ENCODE measurements around the gene ADIG.

ADIG gene

DNA sequence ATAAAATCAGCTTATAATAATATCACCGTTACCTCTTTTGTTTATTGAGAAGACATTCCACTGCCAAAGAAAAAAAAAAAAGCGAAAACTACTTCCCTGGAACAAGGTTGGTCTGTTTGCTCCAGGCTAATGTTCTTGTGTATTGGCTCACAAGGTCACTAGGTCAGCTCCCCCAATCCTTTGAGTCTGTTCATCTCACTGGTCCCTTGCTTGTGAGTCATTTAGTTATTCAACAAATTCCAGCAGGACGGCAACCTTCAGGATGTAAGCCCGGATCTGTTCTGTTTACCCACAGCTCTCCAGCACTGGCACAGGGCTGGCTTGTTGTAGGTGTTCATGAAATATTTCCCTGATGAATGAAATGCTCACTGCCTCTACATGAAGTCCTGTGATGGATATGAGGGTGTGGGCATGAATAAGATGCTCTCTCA is 23.9 kb downstream of the ADIG start:
- DNase-seq: no peak

GRCh38 chr20:38607351-38607750 is 26.4 kb downstream of the ADIG start:
- no peak for DNase-seq

DNA sequence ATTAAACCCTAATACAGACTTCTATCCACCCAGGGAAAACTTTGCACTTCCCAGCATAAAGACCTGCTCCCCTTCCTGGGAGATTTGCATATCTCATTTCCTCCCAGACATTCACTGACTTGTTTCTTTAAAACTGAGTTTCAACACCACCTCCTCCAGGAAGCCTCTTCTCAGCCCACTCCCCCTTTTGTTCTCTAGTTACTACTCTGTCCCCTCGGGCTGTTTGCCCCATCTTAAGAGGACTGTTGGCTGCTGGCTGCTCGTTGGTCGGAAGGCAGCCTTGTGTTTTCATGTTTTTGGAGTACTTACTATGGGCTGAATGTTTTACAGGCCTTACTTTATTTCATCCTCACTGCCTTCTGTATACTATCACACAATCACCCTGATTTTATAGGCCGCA is 27.2 kb downstream of the ADIG start:
- DNase-seq: no peak

DNA sequence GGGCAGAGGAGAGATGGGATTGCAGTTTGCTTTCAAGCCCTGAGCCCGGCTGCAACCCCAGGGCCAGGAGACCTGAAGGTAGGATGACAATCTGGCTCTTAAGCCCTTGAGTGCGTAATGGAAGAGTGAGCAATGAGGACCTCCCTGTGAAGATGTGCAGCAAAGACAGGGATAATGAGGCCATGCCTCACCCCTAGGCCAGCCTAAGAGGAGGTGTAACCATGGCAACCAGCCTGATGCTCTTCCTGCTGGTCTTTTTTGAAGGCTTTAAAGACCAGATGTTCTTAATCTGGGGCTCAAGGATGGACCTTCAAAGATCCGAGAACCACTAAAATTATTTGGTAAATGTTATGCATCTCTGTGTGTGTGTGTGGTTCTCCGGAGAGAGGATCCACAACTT is 28.8 kb downstream of the ADIG start:
- DNase-seq: no peak

DNA sequence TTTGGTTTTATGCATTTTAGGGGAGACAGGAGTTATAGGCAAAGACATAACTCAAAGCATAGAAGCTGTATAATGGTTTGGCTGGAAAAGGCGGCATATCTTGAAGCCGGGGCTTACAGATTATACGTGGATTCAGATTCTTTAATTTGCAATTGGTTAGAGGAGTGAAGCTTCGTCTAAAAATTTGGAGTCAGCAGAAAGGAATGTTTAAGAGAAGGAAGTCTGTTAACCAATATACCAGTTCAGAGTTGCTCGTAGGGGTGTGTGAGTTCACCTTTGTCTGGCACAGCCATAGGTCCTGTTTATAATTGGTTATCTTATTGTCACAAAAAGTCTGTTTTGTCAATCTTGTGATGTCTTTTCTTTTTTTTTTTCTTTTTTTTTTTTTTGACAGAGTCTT is 29.5 kb downstream of the ADIG start:
- DNase-seq: no peak

DNA sequence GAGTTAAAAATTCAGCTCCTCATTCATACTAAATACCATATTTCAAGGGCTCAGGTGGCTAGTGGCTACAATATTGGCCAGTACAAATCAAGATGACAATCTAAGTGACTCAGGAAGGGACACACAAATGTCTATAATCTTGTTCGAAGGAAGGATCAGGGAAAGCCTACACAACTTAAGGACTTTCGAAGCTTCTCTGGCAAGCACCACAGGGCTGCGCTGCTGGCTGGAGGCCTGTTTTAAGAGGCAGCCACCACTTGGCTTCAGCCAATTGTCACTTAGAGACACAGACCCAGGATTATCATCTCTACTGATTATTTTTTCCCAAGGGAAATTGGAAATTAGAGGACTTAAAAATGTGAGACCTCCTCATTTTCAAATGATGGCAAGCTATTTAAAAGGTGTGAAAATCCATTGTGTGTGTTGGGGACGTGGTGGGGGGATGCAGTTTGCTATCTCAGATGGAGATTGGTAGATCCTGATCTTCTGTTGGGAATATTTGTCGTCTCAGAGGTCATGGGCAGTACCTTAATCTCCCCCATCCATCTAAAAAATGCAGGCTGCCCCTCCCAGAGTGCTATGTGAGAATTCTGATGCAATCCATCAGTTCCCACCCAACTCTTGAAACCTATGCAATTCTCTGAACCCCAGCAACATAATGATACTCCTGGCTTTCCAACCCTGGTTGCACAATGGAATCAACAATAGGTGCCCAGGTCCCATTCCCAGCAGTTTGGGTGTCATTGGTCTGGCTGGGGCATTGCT is 31.9 kb downstream of the ADIG start:
- DNase-seq: no peak

GRCh38 chr20:38615283-38615682 is 34.3 kb downstream of the ADIG start:
- no peak for DNase-seq

GRCh38 chr20:38616457-38616856 is 35.5 kb downstream of the ADIG start:
- DNase-seq: no peak

GRCh38 chr20:38617011-38617829 is 36.2 kb downstream of the ADIG start:
- DNase-seq: no peak

- DNase-seq: no peak
Measured at GRCh38 chr20:38617830-38618196, 36.8 kb downstream of the ADIG start.

GRCh38 chr20:38620441-38620840 is 39.4 kb downstream of the ADIG start:
- no peak for DNase-seq

DNA sequence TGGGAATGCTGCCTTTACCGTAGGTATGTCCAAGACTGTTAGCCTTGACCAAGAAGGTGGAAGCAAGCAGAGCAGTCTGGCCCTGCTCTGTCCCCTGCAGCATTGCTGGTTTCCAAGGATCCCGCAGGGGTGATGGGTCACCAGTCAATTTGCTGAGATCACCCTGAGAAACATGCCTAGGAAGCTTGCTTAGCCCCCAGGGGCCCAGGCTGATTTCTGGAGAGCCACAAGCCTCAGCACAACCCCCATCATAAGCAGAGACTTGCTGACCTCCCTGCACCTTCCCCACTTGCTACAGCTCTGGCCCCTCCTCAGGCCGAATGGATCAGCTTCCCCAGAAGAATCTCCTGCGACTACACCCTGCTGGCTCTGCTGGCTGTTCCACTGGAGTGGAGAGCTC is 42.1 kb downstream of the ADIG start:
- DNase-seq: no peak

- DNase-seq: no peak
Measured at GRCh38 chr20:38624084-38624483, 43.1 kb downstream of the ADIG start.

DNA sequence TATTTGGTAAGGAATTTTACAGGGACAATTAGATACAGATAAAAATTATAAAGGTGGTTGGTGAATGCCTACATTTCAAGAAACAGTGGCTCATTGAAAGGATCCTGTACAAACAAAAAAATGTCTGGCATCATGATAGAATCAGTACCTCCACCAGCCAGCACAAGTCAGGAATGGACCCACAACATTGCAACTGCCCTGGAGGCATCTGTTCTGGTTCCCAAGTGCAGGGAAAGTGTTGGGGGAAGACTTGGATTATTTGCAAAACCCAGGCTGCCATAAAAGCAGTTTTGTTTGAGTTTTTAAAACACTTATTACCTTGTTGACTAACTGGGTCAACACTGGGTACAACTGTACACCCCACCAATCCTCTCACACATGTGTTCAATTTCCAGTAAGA is 44.9 kb downstream of the ADIG start:
- no peak for DNase-seq

GRCh38 chr20:38626921-38627659 is 46.1 kb downstream of the ADIG start:
- DNase-seq: no peak

GRCh38 chr20:38628580-38629470 is 47.8 kb downstream of the ADIG start:
- no peak for DNase-seq

DNA sequence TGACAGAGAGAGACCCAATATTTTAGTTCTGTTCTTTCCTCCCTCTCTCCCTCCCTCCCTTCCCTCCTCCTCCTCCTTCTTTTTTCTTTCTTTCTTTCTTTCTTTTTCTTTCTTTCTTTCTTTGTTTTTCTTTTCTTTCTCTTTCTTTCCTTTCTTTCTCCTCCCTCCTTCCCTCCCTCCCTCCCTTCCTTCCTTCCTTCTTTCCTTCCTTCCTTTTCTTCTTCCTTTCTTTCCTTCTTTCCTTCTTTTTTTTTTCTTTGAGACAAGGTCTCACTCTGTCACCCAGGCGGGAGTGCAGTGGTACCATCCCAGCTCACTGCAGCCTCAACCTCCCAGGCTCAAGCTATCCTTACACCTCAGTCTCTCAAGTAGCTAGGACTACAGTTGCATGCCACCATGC is 49.0 kb downstream of the ADIG start:
- no peak for DNase-seq

DNA sequence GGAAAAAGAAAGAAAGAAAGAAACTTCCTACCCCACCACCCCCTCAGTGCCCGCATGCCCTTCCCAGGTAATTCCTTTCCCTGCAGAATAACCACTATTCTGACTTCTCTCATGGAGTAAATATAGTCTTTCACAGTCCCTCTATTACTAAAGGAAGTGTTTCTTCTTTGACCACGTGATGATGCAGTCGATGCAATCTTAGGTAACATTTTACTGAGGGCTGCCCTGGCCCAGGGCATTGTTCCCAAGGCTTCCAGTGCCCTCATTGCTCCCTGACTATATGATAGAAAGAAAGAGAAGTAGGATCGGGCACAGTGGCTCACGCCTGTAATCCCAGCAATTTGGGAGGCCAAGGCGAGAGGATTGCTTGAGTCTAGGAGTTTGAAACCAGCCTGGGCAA is 49.7 kb downstream of the ADIG start:
- DNase-seq: no peak

DNA sequence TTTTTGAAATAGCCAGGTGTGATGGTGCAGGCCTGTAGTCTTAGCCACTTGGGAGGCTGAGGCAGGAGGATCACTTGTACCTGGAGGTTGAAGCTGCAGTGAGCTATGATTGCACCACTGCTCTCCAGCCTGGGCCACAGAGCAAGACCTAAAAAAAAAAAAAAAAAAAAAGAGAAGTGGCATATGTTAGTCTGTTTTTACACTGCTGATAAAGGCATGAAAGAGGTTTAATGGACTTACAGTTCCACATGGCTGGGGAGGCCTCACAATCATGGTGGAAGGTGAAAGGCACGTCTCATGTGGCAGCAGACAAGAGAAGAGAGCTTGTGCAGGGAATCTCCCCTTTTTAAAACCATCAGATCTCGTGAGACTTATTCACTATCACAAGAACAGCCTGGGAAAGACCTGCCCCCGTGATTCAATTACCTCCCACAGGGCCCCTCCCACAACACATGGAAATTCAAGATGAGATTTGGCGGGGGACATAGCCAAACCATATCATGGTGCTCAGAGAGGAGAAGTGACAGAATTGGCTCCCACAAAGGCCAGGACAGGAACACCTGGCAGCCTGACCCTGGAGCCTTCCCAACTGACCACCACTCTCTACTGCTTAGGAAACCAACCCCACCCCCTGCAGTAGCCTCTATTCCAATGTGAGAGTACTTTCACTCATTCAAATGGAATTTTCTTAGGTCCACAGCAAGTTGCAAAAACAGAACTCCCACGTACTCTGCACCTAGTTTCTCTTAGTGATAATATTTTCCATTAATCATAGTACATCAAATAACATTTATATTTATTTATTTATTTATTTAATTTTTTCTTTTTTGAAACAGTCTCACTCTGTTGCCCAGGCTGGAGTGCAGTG is 50.4 kb downstream of the ADIG start:
- DNase-seq: no peak

GRCh38 chr20:38633577-38634093 is 52.6 kb downstream of the ADIG start:
- peak; percentile 52 for DNase-seq

DNA sequence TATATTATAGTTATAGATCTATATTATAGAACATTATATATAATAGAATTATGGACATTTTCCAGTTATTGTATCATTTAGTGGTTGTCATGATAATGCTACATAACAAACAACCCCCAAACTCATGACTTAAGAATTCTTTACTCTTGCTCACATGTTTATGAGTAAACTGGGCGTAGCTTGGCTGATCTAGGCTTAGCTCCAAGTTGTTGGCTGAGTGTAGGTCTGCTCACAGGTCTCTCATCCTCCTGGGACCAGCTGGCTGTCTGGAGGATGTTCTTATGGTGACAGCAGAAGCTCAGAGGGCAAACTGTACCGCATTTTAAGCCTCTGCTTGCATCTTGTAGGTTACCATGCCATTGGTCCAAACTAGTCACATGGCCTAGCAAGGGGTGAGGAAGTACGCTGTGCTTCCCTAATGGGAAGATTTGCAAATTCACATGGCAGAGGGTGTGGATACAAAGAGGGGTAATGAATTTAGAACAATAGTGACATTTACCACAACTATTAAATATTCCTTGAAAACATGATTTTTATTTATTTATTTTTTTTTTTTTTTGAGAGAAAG is 54.8 kb downstream of the ADIG start:
- DNase-seq: no peak

Measured in NCI-H1105 (cell line).